Stimulated activated memory B cell treated with anti-CD40 and anti-IgM and Interleukin-4, amounts not matched to agents 10 μg/mL and 1 μg/mL and 100 μg/mL, for 72 hours (primary cell): ENCODE measurements around the gene DCT.

Source experiments
- ATAC-seq: fragments of 150-1000 bp; cut with Tn5 transposase; 2 replicates; pipeline ENCODE4 v1.10.0; 2021
- H3K27ac Mint-ChIP-seq: one replicate; pipeline ENCODE4 v1.8.0; 2022; ENCODE audit warnings: mild to moderate bottlenecking, mixed read lengths
- H3K27me3 Mint-ChIP-seq: one replicate; pipeline ENCODE4 v1.8.0; 2022; ENCODE audit warnings: mixed read lengths
- H3K36me3 Mint-ChIP-seq: one replicate; pipeline ENCODE4 v1.8.0; 2022; ENCODE audit warnings: mixed read lengths
- H3K4me1 Mint-ChIP-seq: one replicate; pipeline ENCODE4 v1.8.0; 2022; ENCODE audit warnings: mixed read lengths
- H3K4me3 Mint-ChIP-seq: one replicate; pipeline ENCODE4 v1.8.0; 2022; ENCODE audit warnings: mild to moderate bottlenecking, moderate library complexity, mixed read lengths
- H3K9me3 Mint-ChIP-seq: one replicate; pipeline ENCODE4 v1.8.0; 2022; ENCODE audit warnings: mixed read lengths

Gene DCT

GRCh38 chr13:94390881-94391280 is 88.6 kb downstream of the DCT start:
- Mint-ChIP-seq H3K4me3 (no peak overlapping the region), H3K9me3 (no peaks in the 10 kb centered on the region), H3K27me3 (no peaks in the 10 kb centered on the region), H3K27ac (no peak overlapping the region), H3K4me1 (no peaks in the 10 kb centered on the region), H3K36me3 (no peaks in the 10 kb centered on the region)
- ATAC-seq: no peak

GRCh38 chr13:94389604-94390351 is 89.7 kb downstream of the DCT start:
- Mint-ChIP-seq H3K9me3 (no peaks in the 10 kb centered on the region), H3K4me1 (no peaks in the 10 kb centered on the region), H3K36me3 (no peaks in the 10 kb centered on the region), H3K27ac (no peak overlapping the region), H3K4me3 (no peak overlapping the region), H3K27me3 (no peaks in the 10 kb centered on the region)
- no peak for ATAC-seq

GRCh38 chr13:94387047-94387446 is 92.4 kb downstream of the DCT start:
- Mint-ChIP-seq H3K9me3 (no peaks in the 10 kb centered on the region), H3K27me3 (peaks cover 14% of the 10 kb centered on the region), H3K27ac (no peak overlapping the region), H3K4me3 (no peak overlapping the region), H3K36me3 (no peaks in the 10 kb centered on the region), H3K4me1 (no peaks in the 10 kb centered on the region)
- peak; percentile 20 for ATAC-seq
